ENCODE measurements around the gene SSNA1.

The SSNA1 gene

DNA sequence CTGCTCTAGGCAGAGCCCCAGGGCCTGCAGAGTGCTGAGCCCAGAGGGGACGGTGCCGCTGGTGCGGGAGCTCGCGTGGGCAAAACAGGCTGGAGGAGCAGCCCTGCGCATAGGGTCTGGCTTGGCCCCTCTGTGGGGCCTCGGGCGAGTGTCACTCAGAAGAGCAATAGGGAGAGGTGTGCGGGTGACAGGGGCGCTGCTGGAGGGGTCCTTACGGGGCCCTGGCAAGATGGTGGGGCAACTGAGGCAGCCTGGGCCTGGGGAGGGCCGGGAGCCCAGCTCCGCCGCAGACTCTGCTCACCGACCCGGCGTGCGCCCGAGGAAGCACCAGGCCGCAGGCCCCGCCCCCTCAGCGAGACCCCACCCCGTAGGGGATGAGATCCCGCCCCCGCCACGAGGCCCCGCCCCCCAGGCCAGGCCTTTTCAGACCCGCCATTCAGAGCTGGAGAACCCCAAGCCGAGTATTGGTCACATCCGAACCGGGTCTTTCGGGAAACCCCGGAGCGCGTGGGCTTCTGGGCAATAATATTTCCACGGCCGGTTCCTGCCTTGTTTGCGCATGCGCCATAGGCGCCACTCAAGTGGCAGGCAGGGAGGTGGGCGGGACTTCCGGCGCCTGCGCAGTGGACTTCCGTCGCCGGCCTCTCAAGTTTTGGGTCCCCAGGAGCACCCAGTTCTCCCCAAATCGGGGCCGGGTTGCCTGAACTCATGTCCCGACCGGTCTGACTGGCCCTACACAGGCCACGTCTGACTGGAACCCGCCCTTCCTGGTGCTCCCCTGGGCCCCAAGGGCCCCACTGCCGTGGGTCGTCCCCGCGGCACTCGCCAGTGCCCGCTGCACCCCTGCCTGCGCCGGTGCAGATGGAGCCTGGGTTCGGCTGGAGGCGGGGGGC lies 34.8 kb downstream of the SSNA1 start:
- peak; percentile 99 for DNase-seq

- no peak for DNase-seq
Observed at GRCh38 chr9:137224830-137225694, 36.6 kb downstream of the SSNA1 start, which contains the start of gene CYSRT1. CYSRT1 (plus strand) TSS chr9:137225174; CDS start chr9:137225622, 448 bp downstream.

GRCh38 chr9:137225699-137226331 lies 37.3 kb downstream of the SSNA1 start:
- DNase-seq: no peak

GRCh38 chr9:137226338-137227053 lies 38.0 kb downstream of the SSNA1 start:
- DNase-seq: no peak

- DNase-seq: peak; percentile 93
Observed at GRCh38 chr9:137227054-137227852, 38.8 kb downstream of the SSNA1 start, which contains the start of gene RNF224. RNF224 (plus strand) TSS chr9:137227502; CDS start chr9:137228336, 834 bp downstream.

- DNase-seq: no peak
Observed at GRCh38 chr9:137227853-137228505, 39.5 kb downstream of the SSNA1 start.

DNA sequence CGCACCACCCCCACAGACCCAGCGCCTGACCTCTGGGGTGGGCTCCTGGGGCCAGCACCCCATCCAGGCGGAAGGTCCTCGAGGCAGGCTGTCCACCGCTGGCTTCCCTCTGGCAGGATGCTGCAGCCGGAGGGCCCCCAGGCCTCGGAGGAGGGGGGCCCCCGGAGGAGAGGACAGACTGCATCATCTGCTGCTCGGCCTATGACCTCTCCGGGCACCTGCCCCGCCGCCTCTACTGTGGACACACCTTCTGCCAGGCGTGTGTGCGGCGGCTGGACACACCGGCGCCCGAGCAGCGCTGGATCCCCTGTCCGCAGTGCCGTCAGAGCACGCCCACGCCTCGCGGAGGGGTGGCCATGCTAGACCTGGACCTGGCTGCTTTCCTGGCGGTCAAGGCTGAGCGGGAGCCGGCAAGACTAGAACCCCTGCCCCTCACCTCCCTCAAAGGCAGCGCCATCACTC lies 40.1 kb downstream of the SSNA1 start:
- no peak for DNase-seq

- DNase-seq: no peak
Observed at GRCh38 chr9:137228968-137229896, 40.8 kb downstream of the SSNA1 start.

DNA sequence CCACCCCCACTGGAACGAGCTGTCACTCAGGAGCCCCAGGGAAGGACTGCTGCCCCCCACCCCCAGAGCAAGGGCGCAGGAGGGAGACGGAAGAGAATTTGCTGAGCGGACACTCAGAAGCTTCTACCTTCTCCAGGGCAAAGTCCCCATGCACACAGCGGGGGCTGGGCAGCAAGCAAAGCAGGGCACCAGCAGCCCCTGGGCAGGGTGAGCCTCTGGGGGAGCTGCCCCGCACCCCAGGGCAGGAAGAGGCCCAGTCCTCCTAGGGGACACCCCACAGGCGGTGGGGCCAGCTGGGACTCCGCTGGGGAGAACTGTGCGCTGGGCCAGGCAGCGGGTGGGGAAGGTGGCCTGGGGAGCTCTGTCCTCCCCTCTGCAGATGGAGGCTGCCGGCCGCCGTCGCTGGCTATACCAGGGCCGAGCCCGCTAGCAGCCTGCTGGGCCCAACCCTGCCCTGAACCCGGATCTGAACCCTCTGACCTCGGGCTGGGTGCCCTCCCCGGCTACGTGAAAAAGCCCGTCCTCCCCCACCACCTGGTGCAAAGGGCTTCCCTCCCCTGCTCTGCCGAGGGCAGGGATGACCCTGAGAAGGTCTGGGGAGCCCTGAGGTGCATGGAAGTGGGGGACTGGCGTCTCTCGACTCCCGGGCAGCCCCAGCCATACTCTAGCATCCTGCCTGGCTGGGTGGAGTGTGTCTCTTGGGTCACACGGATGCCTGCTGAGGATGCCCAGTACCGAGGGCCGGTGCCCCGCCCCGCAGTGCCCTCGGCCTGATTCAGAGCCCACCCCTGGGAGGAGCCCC lies 41.6 kb downstream of the SSNA1 start:
- no peak for DNase-seq

DNA sequence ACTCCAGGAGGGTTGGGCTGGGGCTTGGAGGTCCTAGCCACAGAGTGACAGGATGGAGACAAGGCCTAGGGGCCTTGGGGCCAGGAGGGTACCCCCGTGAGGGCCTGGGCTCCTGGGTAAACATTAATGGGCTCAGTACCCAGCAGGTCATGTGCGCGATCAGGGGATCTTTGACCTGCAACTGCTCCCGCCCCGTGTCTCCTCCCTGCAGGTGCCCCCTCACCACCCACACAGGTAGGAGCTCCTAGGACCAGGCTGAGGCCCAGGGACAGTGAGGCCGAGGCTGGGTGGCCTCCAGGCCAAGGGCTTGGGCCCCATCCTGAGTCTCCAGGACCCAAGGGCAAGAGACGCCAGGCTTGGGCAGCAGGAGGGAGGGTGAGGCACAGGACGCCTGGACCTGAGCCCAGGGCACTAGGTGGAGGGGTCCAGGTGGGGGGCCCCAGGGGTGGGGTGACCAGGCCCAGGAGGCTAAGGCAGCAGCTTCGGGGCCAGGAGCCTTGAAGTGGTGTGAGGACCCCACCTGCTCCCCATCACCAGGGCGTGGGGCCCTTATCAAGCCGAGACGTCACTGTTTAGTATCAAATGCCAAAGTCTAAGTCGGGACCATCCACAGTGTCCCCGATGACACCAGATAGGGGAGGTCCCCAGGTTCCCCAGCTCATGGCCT lies 42.4 kb downstream of the SSNA1 start, which contains the start of gene SLC34A3:
SLC34A3 (plus strand) TSS at position 197 of the 667 bp plus-strand sequence. CDS start 802 bp downstream, outside the sequence.
- no peak for DNase-seq

- DNase-seq: no peak
Observed at GRCh38 chr9:137231372-137232039, 43.0 kb downstream of the SSNA1 start.

GRCh38 chr9:137232101-137232500 lies 43.6 kb downstream of the SSNA1 start:
- no peak for DNase-seq

DNA sequence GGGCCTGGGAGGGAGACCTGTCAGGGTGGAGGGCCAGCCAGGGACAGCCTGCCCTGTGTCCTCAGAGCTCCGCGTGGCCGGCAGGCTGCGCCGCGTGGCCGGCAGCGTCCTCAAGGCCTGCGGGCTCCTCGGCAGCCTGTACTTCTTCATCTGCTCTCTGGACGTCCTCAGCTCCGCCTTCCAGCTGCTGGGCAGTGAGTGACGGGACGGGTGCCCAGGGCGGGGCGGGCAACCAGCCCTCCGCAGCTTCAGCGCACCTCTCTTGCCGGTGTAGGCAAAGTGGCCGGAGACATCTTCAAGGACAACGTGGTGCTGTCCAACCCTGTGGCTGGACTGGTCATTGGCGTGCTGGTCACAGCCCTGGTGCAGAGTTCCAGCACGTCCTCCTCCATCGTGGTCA lies 44.0 kb downstream of the SSNA1 start:
- DNase-seq: no peak

DNA sequence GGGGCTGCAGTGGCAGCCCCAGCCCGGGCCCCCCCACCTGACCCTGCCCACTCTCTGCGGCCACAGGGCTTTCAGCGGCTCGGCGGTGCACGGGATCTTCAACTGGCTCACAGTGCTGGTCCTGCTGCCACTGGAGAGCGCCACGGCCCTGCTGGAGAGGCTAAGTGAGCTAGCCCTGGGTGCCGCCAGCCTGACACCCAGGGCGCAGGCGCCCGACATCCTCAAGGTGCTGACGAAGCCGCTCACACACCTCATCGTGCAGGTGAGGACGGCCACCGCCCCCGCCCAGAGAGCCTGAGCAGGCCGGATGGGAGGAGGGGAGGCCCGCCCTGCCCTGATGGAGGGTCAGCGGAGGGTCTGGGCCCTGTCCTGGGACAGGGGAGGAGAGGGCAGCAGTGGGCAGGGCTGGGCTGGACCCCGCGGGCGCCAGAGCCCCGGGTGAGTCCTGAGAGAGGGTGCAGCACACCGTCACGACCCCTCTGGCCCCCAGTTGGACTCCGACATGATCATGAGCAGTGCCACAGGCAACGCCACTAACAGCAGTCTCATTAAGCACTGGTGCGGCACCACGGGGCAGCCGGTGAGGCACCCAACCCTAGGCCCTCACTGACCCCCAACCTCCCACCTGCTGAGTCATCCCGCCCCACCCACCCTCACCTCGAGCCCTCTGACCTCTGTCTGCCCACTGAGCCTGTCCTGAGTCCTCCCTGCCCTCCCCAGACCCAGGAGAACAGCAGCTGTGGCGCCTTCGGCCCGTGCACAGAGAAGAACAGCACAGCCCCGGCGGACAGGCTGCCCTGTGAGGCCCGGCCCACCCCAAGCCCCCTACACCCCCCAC lies 44.9 kb downstream of the SSNA1 start:
- no peak for DNase-seq

DNA sequence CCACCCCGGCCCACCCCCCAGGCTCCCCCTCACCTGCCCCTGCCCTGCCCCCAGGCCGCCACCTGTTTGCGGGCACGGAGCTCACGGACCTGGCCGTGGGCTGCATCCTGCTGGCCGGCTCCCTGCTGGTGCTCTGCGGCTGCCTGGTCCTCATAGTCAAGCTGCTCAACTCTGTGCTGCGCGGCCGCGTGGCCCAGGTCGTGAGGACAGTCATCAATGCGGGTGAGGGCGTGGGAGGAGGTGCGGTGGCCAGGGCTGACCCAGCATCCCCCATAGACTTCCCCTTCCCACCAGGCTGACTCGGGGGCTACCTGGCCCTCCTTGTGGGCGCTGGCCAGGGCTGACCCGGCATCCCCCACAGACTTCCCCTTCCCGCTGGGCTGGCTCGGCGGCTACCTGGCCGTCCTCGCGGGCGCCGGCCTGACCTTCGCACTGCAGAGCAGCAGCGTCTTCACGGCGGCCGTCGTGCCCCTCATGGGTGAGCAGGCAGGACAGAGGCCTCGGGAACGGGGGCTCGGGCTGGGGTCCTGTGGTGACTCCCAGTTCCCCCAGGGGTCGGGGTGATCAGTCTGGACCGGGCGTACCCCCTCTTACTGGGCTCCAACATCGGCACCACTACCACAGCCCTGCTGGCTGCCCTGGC lies 45.7 kb downstream of the SSNA1 start:
- DNase-seq: no peak
